SIG-M5 treated with dmso at 0.1 percent for 504 hours (cell line): ENCODE data around the gene TSSK1B.
"Not testable (repeated sequence)": the region's sequence is repeated elsewhere in the genome, so short reads cannot be mapped to it uniquely, and the experiment has no call there.

Experiments
- DNase-seq: peaks from one replicate; lab custom pipeline; 2025; ENCODE audit not compliant: unreplicated experiment; lab: John Stamatoyannopoulos, UW

TSSK1B gene

DNA sequence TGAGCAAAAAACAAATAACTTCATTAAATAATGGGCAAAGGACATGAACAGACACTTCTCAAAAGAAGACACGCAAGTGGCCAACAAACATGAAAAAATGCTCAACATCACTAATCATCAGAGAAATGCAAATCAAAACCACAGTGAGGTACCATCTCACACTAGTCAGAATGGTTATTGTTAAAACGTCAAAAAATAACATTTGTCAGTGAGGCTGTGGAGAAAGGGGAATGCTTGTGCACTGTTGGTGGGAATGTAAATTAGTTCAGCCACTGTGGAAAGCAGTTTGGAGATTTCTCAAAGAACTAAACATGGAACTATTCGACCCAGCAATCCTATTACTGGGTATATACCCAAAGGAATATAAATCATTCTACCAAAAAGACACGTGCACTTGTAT is 36.8 kb downstream of the TSSK1B start:
- not testable (repeated sequence) for DNase-seq

DNA sequence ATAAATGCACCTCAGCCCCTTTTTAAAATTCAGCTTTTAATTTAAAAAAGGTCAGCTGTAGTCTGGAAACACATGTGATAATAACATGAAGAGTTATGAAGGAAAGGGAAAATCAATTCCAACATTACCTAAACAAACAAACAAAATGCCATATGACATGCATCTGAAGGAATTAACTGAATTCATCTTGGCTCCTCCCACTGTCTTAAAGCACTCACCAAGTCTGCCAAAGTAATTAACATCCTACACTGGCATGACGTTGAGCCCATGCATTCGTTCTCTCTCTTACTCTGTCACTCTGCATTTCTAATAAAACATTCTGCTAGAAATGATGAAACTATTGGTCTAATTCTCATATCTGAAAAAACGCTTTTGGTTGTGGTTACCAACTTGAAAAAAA is 37.7 kb downstream of the TSSK1B start:
- DNase-seq, result no peak

DNA sequence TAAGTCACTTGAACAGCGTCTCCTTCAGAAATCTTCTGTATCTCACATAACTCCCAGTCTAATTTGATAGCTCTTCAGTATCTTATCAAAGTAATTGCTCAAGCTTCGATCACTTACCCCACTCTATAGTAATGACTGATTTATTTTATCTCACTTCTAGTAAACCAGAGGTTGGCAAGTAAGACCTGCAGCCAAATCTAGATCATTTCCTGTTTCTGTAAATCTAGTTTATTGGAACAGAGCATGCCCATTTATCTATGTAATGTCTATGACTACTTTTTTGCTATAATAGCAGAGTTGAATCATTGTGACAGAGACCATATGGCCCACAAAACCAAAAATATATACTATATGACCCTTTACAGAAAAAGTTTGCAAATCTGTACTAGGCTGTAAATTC is 40.1 kb downstream of the TSSK1B start:
- DNase-seq, result no peak

DNA sequence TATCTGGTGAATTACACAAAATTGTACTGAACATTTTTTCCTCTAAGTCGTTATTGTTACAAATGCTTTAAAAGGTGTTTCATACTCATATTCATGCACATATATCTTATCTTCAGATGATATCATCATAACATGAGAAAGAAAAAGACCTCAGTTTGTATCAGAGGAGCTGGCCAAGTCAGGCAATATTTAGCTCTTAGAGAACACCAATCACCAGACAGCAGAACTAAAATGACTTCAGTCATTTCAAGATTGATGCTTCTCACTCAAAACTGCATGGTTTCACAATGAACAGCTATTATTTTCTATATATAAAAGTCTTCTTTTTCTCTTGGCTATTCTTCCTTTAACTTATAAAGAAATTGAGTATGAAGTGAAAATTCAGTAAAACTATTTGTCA is 44.6 kb downstream of the TSSK1B start:
- no peak for DNase-seq

DNA sequence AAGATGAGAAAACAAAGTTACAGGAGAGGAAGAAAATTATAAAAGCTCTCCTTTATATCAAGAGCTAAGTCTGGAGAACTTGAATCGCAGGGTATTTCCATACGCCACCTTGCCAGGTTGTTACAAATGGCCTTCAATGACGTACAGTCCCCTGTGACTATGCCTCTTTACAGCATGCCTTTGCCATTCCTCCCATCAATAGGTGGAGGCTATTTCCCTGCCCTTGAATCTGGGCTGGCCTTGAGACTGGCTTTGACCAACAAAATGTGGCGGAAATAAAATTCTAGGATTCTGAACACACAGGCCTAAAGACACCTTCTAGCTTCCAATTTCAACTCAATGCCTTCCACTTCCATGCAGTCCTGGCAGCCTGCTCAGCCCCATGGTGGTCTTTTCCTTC is 45.7 kb downstream of the TSSK1B start:
- no peak for DNase-seq

DNA sequence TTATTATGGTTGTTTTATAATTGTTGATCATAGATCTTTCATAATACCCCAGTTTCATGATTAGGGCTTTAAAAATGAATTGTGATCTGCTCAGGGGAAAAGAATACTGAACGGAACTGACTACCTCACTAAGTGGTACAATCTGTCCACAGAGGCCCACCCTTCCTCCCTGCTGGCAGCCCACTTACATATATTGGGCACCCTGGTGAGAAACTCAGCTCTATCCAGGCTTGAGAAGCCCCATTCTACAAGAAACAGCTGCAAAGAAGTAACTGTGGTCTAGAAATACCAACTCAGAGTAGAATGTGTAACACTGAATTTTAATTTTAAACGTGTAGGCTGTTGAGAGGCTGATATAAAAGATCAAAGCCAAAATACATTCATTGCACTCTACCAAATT is 46.9 kb downstream of the TSSK1B start:
- no peak for DNase-seq

DNA sequence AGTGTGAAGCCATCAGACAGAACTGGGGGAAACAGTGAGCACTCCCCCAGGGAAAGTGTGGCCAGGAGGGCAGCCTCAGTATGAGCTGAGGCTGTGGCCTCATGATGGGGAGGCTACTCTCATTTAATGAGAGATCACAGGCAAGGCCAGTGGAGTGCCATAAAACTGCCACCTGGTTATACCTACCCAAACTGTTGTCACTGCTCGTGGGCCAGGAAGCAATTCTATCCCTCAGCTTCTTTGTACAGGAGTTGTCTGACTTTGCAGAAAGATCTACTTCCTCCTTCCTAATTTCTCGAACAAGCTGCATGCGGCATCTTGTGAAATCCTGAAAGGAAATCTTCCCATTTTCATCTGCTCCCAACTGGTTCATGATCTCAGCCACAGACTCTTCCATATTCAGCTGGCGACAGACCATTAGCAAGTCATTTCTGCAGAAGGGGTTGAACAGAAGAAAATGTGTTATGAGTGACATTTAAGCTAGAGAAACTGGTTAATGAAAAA is 50.0 kb downstream of the TSSK1B start:
- peak; percentile 29 for DNase-seq

DNA sequence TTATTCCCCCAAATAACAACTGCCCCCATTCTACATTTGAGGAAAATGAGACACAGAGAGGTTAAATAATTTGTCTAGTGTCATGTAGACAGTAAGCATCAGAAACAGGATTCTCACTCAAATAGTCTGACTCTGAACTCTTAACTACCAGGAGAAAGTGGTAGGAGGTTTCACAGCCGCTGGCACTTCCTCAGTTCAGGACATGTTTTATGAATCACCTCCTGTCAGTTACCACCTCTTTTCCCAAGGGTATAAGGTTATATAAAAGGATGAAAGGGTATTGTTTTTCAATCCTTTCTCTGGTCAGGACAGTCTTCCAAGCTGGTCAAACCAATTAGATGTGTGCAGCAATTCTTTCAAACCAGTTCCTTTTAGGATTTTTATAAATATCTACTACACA is 52.1 kb downstream of the TSSK1B start:
- no peak for DNase-seq
